ENCODE results near the gene CPA1. TPM values are rescaled to one million over a fixed set of nuclear protein-coding genes. Genes with fewer than 3 reads are reported as not detected.

CPA1 gene
- 0.17 TPM in 1 of 2 replicates, not detected in the other for total RNA-seq (2014; rRNA removed; shearing (Covaris generic))

DNA sequence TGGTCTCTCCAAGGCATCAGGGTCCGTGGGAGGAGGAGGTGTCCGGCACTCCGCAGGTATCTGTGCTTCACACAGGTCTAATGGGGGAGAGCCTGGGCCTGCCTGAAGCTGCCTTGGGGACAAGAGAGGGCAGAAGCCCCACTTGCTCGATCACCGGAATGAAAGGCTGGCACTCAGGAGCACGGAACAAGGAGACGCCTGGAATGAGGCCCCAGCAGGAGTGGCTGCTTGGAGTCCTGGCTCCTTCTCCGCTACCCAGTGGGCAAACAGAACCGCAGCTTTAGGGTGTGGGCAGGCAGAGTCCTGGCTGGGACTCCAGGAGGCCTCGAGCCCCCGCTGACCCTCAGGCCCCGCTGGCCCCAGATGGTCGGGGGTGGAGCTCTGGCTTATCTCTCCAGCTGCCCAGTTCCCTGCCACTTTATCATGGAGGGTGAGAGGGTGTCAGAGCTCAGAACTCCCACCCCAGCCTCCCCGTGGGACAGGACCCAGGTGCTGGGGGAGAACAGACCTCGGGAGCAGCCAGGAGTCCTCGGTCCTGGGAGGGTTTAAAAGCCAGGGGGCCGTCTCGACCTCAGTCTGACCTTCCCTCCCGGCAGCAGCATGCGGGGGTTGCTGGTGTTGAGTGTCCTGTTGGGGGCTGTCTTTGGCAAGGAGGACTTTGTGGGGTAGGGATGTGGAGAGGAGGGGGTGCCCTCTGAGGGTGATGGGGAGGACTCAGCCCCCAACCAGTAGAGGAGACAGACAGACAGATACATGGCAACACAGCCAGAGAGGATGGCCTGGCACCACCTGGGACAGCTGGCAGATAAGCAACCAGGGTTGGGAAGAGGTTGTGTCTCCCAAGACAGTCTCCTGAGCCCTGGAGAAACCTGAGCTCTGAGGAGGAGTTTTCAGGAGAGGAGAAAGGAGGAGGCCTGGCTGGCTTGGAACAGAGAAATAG, at the start of gene CPA1:
CPA1 (plus strand) TSS at position 574 of the 940 bp plus-strand sequence; CDS start at position 601, 27 bp downstream.
- no peak for DNase-seq

GRCh38 chr7:130332259-130333053, 47.8 kb upstream of the CPA1 start:
- Histone ChIP-seq H3K27me3 (ENCODE audit: control insufficient read depth, insufficient read depth, low read length) (no peaks in the 10 kb centered on the region), H3K36me3 (replicated peaks; ENCODE audit: control insufficient read depth, insufficient read depth, low read length) (no peaks in the 10 kb centered on the region), H3K4me3 (ENCODE audit: insufficient read depth, low read depth, low read length) (no peak overlapping the region)
- DNase-seq: no peak

More for the DNA sequence above, at the start of gene CPA1:
- H3K36me3 ChIP-seq (replicated peaks; ENCODE audit: control insufficient read depth, insufficient read depth, low read length): no peaks in the 10 kb centered on the region
- no peaks in the 10 kb centered on the region for H3K27me3 ChIP-seq (ENCODE audit: control insufficient read depth, insufficient read depth, low read length)
- no peak within 1 kb of the TSS for H3K4me3 ChIP-seq (ENCODE audit: insufficient read depth, low read depth, low read length)

GRCh38 chr7:130333832-130334231, 46.5 kb upstream of the CPA1 start:
- no peaks in the 10 kb centered on the region for H3K36me3 ChIP-seq (replicated peaks; ENCODE audit: control insufficient read depth, insufficient read depth, low read length)

GRCh38 chr7:130334274-130334673, 46.0 kb upstream of the CPA1 start:
- Histone ChIP-seq H3K36me3 (replicated peaks; ENCODE audit: control insufficient read depth, insufficient read depth, low read length) (no peaks in the 10 kb centered on the region), H3K4me3 (ENCODE audit: insufficient read depth, low read depth, low read length) (no peak overlapping the region)
- no peak for DNase-seq

More at GRCh38 chr7:130333832-130334231, 46.5 kb upstream of the CPA1 start:
- Histone ChIP-seq H3K27me3 (ENCODE audit: control insufficient read depth, insufficient read depth, low read length) (no peaks in the 10 kb centered on the region), H3K4me3 (ENCODE audit: insufficient read depth, low read depth, low read length) (no peak overlapping the region)
- no peak for DNase-seq

DNA sequence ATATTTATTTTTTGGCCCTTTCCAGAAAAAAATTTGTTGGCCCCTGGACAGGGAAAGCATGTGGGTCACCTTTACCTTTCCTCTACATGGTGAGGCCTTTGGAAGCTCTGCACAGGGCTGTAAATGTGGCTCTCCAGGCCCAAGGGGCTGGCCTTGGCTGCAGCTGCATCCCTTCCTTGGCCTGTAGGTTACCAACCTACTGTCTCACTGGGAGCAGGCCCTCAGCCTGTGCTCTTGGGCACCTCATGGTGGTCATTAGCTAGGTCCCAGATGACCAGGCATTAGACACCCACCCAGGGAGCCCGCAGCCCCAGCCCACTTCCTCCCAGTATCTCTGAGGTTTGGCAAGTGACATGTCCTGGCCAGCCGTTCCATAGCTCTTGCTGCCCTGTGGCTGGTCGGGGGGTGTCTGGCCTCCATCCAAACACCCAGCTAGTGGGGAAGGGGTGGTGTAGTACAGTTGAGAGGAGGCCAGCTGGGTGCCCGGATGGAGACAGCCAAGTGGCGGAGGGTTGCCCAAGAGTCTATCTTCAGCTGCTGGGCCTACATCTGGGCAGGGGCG, 42.8 kb upstream of the CPA1 start:
- Histone ChIP-seq H3K4me3 (ENCODE audit: insufficient read depth, low read depth, low read length) (no peak overlapping the region), H3K36me3 (replicated peaks; ENCODE audit: control insufficient read depth, insufficient read depth, low read length) (no peaks in the 10 kb centered on the region), H3K27me3 (ENCODE audit: control insufficient read depth, insufficient read depth, low read length) (no peaks in the 10 kb centered on the region)
- no peak for DNase-seq

More at GRCh38 chr7:130334274-130334673, 46.0 kb upstream of the CPA1 start:
- no peaks in the 10 kb centered on the region for H3K27me3 ChIP-seq (ENCODE audit: control insufficient read depth, insufficient read depth, low read length)

DNA sequence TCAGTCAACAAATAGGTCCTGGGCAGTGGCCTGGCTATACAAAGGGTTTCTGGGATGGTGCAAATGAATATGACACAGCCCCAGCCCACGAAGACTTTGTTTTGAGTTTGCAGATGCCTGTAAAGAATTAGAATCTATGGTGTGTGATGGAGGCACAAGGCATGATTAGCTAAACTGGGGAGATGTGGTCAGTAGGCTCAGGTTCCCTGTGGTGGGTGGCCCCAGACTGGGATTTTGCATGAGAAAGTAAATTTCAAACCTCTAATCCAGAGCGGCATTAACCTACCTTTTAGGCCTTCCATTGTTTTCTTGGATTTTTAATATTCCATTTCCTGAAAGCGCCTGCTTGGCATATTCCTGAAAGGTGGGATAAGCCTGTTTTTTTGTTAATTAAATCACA, 42.1 kb upstream of the CPA1 start:
- no peaks in the 10 kb centered on the region for H3K36me3 ChIP-seq (replicated peaks; ENCODE audit: control insufficient read depth, insufficient read depth, low read length)

DNA sequence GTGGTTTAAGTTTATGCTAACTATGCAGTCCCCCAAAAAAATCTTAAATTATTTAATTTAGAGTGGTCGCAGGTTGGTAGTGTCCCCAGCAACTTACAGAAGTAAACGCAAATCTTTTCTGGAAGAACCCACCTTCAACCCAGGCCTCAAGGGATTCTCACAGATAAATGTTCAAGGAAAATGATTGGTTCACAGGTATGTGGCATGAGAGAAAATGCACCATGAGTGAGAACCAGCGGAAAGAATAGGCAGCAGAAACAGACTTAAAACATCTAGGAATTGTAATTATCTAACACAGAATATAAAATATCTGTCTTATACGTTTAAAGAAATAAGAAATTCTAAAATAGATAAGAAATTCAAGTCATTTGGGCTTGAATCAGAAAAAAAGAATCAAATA, 38.4 kb upstream of the CPA1 start:
- DNase-seq: no peak
- H3K4me3 ChIP-seq (ENCODE audit: insufficient read depth, low read depth, low read length): no peak overlapping the region
- no peaks in the 10 kb centered on the region for H3K36me3 ChIP-seq (replicated peaks; ENCODE audit: control insufficient read depth, insufficient read depth, low read length)
- no peaks in the 10 kb centered on the region for H3K27me3 ChIP-seq (ENCODE audit: control insufficient read depth, insufficient read depth, low read length)

More for the DNA sequence above, 42.1 kb upstream of the CPA1 start:
- Histone ChIP-seq H3K27me3 (ENCODE audit: control insufficient read depth, insufficient read depth, low read length) (no peaks in the 10 kb centered on the region), H3K4me3 (ENCODE audit: insufficient read depth, low read depth, low read length) (no peak overlapping the region)
- peak; percentile 58 for DNase-seq

DNA sequence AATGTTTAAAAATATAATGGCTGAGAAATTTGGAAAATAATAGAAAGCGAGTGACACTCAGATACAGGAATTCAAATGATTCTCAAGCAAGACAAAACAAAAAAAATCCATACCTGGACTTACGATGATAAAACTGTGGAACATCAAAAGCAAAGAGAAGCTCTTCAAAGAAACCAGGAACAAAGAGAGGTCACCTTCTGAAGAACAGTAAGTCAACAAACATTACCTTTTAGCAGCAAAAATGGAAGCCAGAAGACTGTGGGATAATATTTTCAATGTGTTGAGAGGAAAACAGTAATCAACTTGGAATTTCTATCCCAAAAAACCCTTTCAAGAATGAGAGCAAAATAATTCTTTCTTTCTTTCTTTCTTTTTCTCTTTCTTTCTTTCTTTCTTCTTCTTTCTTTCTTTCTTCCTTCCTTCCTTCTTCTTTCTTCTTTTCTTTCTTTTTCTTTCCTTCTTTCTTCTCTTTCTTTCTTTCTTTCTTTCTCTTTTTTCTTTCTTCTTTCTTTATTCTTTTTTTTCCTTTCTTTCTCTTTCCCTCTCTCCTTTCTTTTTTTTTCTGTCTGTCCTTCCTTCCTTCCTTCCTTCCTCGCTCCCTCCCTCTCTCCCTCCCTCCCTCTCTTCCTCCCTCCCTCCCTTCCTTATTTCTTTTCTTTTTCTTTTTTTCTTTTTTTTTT, 37.5 kb upstream of the CPA1 start:
- H3K36me3 ChIP-seq (replicated peaks; ENCODE audit: control insufficient read depth, insufficient read depth, low read length): no peaks in the 10 kb centered on the region
- no peaks in the 10 kb centered on the region for H3K27me3 ChIP-seq (ENCODE audit: control insufficient read depth, insufficient read depth, low read length)
- DNase-seq: no peak
- no peak overlapping the region for H3K4me3 ChIP-seq (ENCODE audit: insufficient read depth, low read depth, low read length)

DNA sequence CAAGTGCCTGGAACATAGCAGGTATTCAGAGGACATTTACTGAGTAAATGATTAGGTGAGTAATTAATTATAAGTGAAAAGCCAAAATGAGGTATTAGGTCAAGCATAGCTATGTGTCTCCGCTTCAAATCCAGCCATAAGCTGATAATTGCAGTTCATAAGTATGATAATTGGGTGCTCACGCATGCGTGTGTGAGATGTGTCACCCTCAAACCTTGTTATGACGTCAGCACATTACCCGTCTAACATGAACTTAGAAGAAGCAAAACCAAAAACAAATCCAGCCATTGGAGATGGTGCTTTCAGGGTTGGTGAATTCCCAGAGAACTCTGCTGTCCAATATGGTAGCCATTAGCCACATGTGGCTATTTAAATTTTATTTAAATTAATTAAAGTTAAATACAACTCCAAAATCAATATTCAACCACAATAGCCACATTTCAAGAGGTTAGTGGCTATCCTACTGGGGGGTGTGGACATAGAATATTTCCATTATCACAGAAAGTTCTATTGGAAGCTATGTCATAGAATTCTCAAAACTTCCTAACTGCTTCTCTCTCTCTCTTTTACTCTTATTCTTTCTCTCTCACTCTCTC, 35.9 kb upstream of the CPA1 start, which contains the start of gene CPA5:
CPA5 (plus strand) TSS at position 546 of the 596 bp plus-strand sequence. CDS start 1,670 bp downstream, outside the sequence.
- H3K36me3 ChIP-seq (replicated peaks; ENCODE audit: control insufficient read depth, insufficient read depth, low read length): no peaks in the 10 kb centered on the region
- H3K27me3 ChIP-seq (ENCODE audit: control insufficient read depth, insufficient read depth, low read length): no peaks in the 10 kb centered on the region
- DNase-seq: no peak
- no peak within 1 kb of the TSS for H3K4me3 ChIP-seq (ENCODE audit: insufficient read depth, low read depth, low read length)

DNA sequence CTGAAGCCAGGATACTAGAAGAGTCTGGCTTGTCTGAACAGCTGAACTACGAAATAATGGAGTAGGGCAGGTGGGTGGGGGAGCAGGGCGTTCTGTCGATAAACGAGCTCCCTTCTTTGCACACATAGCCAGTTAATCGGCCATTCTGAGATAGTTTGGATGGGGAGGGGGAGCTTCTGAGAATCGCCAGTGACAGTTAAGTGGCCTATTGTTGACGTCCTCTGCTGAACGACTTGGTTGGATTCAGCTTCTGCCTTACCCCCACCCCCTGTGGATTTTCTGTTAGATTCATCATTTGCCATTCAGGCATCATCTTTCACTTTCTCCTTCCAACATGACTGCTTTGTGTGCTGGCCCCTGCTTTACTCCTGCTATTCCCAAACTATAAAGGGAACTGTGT, 35.2 kb upstream of the CPA1 start:
- DNase-seq: no peak
- H3K36me3 ChIP-seq (replicated peaks; ENCODE audit: control insufficient read depth, insufficient read depth, low read length): no peaks in the 10 kb centered on the region
- H3K4me3 ChIP-seq (ENCODE audit: insufficient read depth, low read depth, low read length): no peak overlapping the region
- no peaks in the 10 kb centered on the region for H3K27me3 ChIP-seq (ENCODE audit: control insufficient read depth, insufficient read depth, low read length)

DNA sequence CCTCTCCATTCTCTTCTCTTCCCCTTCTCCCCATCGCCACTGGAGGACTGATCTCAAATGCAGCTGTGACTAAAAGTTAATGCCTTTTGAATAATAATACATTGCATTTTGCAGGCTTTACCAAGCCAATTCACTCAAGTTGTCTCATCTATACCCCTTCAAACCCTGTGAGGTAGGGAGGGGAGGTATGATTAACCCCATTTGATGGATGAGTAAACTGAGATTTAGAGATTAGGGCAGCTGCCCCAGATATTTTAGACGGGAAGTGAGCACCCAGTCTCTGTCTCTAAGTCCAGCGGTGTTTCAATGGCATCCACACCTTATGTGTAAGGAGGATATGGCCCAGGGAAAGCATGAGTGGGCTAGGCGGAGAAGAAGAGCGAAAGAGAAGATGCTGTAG, 34.6 kb upstream of the CPA1 start:
- Histone ChIP-seq H3K4me3 (ENCODE audit: insufficient read depth, low read depth, low read length) (no peak overlapping the region), H3K27me3 (ENCODE audit: control insufficient read depth, insufficient read depth, low read length) (no peaks in the 10 kb centered on the region), H3K36me3 (replicated peaks; ENCODE audit: control insufficient read depth, insufficient read depth, low read length) (no peaks in the 10 kb centered on the region)
- no peak for DNase-seq

DNA sequence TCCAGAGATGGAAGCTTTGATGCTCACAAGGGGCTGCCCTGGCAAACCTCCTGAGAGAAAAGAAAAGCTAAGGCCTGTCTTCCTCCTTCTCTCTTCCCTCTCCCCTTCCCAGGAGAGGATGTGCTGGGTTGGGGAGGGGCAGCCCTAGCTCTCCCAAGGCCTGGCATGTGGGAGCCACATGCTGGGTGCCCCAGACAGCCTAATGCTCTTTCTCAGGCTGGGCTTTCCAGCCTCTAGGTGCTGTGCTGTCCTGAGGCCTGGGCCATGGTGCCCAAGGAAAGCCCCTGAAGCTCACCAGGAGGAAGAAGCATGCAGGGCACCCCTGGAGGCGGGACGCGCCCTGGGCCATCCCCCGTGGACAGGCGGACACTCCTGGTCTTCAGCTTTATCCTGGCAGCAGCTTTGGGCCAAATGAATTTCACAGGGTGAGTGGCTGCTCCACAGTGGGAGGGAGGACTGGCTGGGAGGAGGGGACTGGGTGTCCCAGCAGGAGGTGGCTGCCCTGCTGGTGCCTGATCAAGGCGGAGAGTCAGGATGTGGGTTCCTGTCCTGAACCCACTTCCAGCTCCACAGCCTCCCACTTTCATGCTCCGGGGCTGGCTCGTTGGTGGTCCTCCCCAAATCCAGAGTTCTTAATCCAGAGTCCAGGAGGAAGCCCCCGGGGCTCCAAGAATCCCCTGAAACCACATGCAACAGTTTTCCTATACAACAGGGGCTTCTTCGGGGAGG, 34.0 kb upstream of the CPA1 start:
- no peak for DNase-seq
- Histone ChIP-seq H3K27me3 (ENCODE audit: control insufficient read depth, insufficient read depth, low read length) (no peaks in the 10 kb centered on the region), H3K36me3 (replicated peaks; ENCODE audit: control insufficient read depth, insufficient read depth, low read length) (no peaks in the 10 kb centered on the region), H3K4me3 (ENCODE audit: insufficient read depth, low read depth, low read length) (no peak overlapping the region)

- DNase-seq: no peak
Measured at GRCh38 chr7:130346941-130347340, 33.4 kb upstream of the CPA1 start.

More at GRCh38 chr7:130346941-130347340, 33.4 kb upstream of the CPA1 start:
- Histone ChIP-seq H3K4me3 (ENCODE audit: insufficient read depth, low read depth, low read length) (no peak overlapping the region), H3K36me3 (replicated peaks; ENCODE audit: control insufficient read depth, insufficient read depth, low read length) (no peaks in the 10 kb centered on the region), H3K27me3 (ENCODE audit: control insufficient read depth, insufficient read depth, low read length) (no peaks in the 10 kb centered on the region)

Data from H7 (cell line).